GM19351 (cell line): ENCODE results near the gene ZNF593OS.

Experiments used
- ATAC-seq: cut with Tn5 transposase; IDR thresholded peaks from one replicate; pipeline ENCODE4 v1.9.1; 2021; ENCODE audit warnings: mild to moderate bottlenecking, moderate library complexity; ENCODE audit not compliant: unreplicated experiment

ZNF593OS gene

DNA sequence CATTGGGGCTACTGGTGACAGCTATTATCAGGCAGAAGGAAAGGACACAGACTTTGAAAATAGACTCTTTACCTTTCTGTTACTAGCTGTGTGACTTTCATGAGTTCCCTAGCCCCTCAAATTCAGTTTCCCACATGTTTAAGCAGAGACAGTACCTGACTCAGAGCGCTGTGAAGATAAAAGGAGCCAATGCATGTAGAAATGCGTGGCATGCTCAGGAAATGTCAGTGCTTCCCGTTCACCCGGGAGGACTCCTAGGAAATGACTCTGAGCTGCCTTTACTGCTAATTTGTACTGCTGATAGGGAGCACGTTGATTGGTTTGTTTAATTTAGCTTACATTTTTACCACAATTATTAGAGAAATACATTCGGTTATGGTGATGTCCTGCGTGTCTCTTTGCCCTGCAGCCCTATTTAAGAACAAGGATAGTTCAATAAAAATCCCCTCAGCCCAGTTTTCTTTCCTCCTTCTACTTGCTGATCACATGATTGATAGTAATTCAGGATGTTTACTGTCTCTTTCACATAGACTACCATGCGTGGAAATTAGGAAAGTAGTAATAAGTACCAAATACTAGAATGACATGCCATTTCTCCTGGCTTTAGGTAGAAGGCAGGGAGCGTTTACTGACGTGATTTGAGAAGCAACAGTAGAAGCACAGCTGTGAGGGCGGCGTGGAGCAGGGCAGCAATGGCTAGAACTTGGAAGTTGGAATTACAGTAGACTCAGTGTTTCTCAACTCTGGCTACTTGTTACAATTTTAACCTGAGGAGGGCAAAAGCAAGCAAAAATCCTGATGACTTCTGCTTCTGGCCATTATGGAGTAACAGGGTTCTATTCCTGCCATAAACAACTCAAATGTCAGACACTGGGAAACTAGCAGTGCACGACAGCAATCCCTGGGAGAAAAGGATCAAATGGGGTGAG, 44.1 kb downstream of the ZNF593OS start:
- ATAC-seq: no peak

DNA sequence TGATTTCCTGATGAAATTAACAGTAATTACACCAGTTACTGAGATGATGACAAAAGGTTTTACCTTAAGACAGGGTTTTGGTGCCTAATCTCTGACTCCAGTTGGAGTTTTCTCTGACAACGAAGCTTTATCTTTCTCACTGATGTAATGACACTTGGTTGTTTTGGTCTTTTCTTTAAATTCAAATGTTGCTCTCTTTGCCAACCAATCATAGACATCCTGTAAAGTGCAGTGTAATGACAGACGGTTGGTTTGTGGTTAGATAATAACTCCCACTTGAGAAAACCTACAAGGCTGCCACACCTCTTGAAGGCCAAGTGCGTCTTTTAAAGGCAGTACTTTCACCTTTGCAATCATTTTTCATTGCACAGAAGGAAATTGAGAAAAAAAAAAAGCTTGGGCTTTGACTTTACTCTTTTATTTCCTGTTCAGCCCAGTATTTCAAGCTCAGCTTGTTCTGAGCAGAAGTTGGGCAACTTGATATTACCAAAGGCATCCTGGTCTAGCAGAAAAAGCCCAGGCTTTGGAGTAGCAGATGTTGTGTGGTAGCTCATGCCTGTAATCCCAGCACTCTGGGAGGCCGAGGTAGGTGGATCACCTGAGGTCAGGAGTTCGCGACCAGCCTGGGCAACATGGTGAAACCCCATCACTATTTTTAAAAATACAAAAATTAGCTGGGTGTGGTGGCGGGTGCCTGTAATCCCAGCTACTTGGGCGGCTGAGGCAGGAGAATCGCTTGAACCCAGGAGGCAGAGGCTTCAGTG, 45.1 kb downstream of the ZNF593OS start:
- ATAC-seq: peak; percentile 64

DNA sequence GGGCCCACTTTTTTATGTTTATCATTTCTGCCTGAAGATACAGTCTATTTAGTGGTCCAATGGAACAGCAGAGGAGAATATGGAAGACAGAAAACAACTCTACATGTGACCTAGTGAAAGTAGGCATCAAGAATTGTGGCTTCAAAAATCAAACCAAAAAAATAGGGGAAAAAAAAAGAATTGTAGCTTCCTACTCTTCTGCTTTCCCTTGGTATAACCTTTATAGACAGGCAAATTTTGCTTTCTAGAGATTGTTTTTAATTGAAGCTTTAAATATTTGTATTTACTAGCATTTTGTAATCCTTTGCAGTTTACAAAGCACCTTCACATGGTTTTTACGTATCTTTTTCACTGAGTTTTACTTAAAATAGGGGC, 45.7 kb downstream of the ZNF593OS start:
- ATAC-seq: no peak

DNA sequence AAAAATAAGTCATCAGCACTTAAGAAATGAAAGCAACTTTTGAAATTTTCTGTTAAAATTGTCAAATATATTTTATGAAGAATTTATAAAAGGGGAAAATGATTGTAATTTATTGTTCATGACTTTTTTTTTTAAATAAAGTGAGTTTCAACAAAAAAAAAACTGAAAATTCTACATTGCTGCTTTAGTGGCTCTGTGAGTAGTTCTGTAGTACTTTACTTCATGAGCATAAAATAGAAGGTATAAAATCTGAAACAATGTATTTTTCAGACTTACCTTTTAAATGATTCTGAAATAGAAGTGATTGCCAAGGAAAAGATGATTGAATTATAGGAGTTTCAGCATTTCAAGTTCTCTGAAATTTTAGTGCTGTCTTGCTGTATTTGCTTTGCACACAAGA, 46.2 kb downstream of the ZNF593OS start:
- ATAC-seq: no peak

DNA sequence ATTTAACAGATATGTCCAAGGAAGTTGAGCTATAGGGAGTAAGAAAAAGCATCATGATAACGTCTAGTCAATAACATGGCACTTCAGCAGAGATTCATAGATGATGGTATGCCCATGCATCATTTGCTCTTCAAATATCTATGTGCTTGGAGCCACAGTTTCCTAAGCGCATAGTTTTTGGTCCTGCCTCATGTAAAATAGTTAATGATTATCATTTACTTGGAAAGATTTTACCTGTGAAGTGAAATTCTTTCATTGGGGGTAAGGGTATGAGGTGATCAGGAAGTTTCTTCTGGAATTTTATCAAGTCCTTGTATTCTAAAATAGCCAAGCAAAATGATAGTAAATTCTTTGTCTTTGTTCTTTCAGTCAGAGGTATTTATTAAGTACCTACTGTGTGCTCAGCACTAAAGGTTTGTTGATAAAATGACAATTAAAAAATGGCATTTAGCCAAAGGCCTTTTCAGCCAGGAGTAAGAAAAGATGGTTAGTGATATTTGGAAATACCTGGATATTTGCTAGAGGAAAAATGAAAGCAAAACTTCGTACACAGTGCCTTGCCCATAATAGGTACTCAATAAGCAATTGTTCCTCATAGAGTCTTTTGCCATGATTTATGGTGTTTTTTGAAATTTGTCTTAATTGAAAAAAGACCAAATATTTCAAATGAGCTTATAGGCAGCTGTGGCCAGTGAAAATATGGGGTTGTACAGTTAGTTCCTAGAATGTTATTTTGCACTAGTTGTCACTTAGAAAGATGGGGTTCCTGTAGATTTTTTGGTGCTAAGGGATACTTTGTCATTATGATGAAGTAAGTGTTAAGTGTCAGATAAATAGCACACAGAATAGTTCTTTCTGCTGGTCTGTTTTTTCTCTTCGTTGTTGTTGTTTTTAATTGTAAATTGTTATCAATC, 47.0 kb downstream of the ZNF593OS start:
- no peak for ATAC-seq

DNA sequence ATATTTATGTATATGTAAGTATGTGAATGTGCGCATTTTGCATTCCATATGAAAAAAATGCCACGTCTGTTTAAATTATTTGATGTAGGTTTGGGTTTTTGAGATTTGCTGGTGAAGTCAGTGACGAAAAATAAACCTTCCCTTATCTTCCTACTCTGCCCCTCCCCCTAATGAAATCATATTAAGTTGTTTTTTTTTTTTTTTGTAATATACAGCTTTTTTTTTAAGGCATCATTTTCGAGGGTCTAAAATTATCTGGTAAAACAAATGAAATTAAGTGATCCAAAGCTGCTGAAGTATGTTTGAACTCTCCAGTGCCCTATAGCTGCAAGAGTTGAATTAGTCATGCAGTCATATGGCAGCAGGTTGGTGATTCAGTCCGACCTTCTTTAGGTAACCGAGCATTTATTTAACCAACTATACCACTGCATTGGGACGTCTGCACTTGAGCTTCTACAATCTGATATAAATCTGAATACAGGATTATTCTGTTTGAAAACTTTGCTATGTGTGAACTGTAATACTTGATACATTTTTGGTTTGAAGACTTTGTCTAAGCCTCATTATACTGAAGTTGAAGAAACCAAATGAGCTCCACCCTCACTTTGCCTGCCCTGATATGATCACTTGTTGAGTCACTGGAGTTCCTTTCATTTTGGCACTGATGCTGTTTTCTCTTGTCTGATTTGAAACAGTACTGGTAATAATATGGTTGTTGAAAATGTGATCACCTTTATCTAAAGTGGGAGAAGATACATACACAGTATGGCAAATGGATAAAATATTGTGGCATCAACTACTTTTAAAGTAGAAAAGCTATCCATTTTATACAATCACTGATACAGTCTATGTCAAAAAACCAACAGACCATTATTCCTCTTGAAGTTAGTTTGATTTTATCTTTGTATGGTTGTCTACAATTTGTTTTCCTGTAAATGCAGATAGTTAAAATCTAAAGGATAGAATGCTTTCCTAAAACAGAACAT, 48.4 kb downstream of the ZNF593OS start:
- ATAC-seq: no peak

DNA sequence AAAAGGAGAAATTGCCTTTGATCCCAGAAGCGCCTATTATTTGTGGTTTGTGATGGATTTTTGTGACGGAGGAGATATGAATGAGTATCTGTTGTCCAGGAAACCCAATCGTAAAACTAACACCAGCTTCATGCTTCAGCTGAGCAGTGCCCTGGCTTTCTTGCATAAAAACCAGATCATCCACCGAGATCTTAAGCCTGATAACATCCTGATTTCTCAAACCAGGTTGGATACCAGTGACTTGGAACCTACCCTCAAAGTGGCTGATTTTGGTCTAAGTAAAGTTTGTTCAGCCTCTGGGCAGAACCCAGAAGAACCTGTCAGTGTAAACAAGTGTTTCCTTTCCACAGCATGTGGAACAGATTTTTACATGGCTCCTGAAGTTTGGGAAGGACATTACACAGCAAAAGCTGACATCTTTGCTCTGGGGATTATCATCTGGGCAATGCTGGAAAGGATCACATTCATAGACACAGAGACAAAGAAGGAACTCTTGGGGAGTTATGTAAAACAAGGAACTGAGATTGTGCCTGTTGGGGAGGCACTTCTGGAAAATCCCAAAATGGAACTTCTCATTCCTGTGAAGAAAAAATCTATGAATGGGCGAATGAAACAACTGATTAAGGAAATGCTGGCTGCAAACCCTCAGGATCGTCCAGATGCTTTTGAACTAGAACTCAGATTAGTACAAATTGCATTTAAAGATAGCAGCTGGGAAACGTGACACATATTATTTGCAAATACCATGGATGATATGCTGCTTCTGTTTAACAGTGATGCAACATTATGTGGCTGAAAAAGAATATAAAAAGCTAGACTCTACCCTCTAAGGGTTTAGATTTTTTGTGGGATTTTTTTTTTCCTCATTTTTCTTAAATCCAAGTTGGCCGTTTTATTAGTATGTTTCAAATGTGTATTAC, 49.5 kb downstream of the ZNF593OS start:
- no peak for ATAC-seq

DNA sequence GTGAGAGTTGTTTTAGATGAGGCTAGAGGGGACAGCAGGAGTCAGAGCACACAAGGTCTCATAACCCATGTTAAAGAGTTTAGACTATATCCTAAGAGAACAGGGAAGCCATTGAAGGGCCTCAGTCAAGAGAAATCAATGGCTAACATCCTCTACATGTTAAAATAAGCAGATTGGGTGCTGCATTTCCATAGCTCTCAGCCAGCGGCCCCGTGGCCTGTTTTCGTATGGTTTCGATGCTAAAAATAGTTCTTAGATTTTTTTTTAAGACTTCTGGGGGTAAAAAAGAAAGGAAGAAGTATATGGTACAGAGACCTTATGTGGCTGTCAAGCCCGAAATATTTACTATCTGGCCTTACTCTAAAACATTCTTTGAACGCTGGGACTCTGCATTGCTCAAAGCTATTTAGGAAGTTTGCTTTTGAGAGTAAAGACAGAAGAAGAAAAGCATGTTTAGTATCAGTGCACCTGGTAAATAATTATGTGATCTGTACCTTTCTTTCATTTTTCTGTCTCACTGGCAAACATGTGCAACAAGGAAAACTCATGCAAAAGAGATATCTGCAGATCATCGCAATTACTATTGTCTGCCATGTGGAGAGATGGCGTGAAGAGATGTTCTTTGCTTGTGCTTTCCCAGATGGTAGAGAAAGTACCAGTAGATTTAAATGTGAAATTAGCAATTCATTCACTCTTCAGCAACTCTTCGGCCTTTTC, 51.6 kb downstream of the ZNF593OS start:
- ATAC-seq: no peak
